Loucy (cell line): ENCODE results near the gene SKIC8.

Experiments
- H2AFZ ChIP-seq: fragments of 200-600 bp; sonication (generic); 2 replicates; pipeline ENCODE4 v1.6.0; 2016; ENCODE audit warnings: antibody characterized with exemption, mild to moderate bottlenecking, low read length, moderate library complexity
- H3F3A ChIP-seq: fragments of 200-600 bp; 2 replicates; pipeline ENCODE4 v1.6.0; 2016; ENCODE audit warnings: antibody characterized with exemption, low read depth, mild to moderate bottlenecking
- H3K27me3 ChIP-seq: fragments of 200-600 bp; sonication (generic); 2 replicates; pipeline ENCODE4 v1.6.1; 2014; ENCODE audit warnings: low read length, mild to moderate bottlenecking; ENCODE audit not compliant: insufficient read depth, poor library complexity, severe bottlenecking
- H3K36me3 ChIP-seq: fragments of 200-600 bp; sonication (generic); 2 replicates; pipeline ENCODE4 v1.6.1; 2016; ENCODE audit warnings: low read length; ENCODE audit not compliant: insufficient read depth
- H3K4me1 ChIP-seq: fragments of 200-600 bp; sonication (generic); 2 replicates; pipeline ENCODE4 v1.5.1; 2014; ENCODE audit warnings: low read length, mild to moderate bottlenecking; ENCODE audit not compliant: insufficient read depth, poor library complexity, severe bottlenecking
- H3K4me2 ChIP-seq: fragments of 200-600 bp; sonication (generic); 2 replicates; pipeline ENCODE4 v1.6.0; 2014; ENCODE audit warnings: antibody characterized with exemption, low read length, low read depth, mild to moderate bottlenecking; ENCODE audit not compliant: poor library complexity, severe bottlenecking
- H3K4me3 ChIP-seq: fragments of 200-600 bp; sonication (generic); 2 replicates; pipeline ENCODE4 v1.5.1; 2014; ENCODE audit warnings: low read length, mild to moderate bottlenecking, mixed read lengths; ENCODE audit not compliant: poor library complexity, severe bottlenecking
- H3K79me2 ChIP-seq: fragments of 200-600 bp; sonication (generic); 2 replicates; pipeline ENCODE4 v1.6.1; 2014; ENCODE audit warnings: low read length; ENCODE audit not compliant: insufficient read depth
- H3K9ac ChIP-seq: fragments of 200-600 bp; sonication (generic); 2 replicates; pipeline ENCODE4 v1.6.0; 2014; ENCODE audit warnings: mild to moderate bottlenecking, low read depth, low read length, moderate library complexity; ENCODE audit not compliant: poor library complexity, severe bottlenecking
- H3K9me2 ChIP-seq: fragments of 200-600 bp; sonication (generic); replicated peaks from 2 replicates; pipeline ENCODE4 v1.6.1; 2016; ENCODE audit warnings: low read depth, low read length, mixed read lengths
- H3K9me3 ChIP-seq: fragments of 200-600 bp; sonication (generic); 2 replicates; pipeline ENCODE4 v1.6.1; 2014; ENCODE audit warnings: mild to moderate bottlenecking, antibody characterized with exemption, low read length, low read depth; ENCODE audit not compliant: insufficient read depth
- H4K20me1 ChIP-seq: fragments of 200-600 bp; sonication (generic); 2 replicates; pipeline ENCODE4 v1.6.0; 2014; ENCODE audit warnings: antibody characterized with exemption, low read length, mild to moderate bottlenecking; ENCODE audit not compliant: insufficient read depth, poor library complexity, severe bottlenecking
- EZH2phosphoT487 ChIP-seq: fragments of 200-600 bp; IDR thresholded peaks from 2 replicates; pipeline ENCODE4 v1.6.1; 2018; ENCODE audit warnings: antibody characterized with exemption, mild to moderate bottlenecking, moderate library complexity, borderline replicate concordance
- TF ChIP-seq, protein P1 (sequence below): fragments of 200-600 bp; sonication (generic); conservative IDR thresholded peaks from 2 replicates; pipeline ENCODE4 v1.5.1; 2014; ENCODE audit warnings: mild to moderate bottlenecking, antibody characterized with exemption, low read length

Gene SKIC8

GRCh38 chr15:78261062-78261461 is 38.3 kb downstream of the SKIC8 start:
- H3K36me3 ChIP-seq: no peaks in the 10 kb centered on the region
- no peaks in the 10 kb centered on the region for H3K79me2 ChIP-seq
- H4K20me1 ChIP-seq: no peaks in the 10 kb centered on the region
- no peaks in the 10 kb centered on the region for H3F3A ChIP-seq
- no peak for TF ChIP-seq EZH2phosphoT487
- TF ChIP-seq, protein P1, sequence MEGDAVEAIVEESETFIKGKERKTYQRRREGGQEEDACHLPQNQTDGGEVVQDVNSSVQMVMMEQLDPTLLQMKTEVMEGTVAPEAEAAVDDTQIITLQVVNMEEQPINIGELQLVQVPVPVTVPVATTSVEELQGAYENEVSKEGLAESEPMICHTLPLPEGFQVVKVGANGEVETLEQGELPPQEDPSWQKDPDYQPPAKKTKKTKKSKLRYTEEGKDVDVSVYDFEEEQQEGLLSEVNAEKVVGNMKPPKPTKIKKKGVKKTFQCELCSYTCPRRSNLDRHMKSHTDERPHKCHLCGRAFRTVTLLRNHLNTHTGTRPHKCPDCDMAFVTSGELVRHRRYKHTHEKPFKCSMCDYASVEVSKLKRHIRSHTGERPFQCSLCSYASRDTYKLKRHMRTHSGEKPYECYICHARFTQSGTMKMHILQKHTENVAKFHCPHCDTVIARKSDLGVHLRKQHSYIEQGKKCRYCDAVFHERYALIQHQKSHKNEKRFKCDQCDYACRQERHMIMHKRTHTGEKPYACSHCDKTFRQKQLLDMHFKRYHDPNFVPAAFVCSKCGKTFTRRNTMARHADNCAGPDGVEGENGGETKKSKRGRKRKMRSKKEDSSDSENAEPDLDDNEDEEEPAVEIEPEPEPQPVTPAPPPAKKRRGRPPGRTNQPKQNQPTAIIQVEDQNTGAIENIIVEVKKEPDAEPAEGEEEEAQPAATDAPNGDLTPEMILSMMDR: no peak
- no peak overlapping the region for H3K4me3 ChIP-seq
- H3K9me3 ChIP-seq: no peaks in the 10 kb centered on the region
- H3K9ac ChIP-seq: no peak overlapping the region
- H3K9me2 ChIP-seq: no peaks in the 10 kb centered on the region
- no peaks in the 10 kb centered on the region for H3K27me3 ChIP-seq
- no peak overlapping the region for H2AFZ ChIP-seq
- no peaks in the 10 kb centered on the region for H3K4me1 ChIP-seq
- H3K4me2 ChIP-seq: no peak overlapping the region

- Histone ChIP-seq H3K4me3 (no peak overlapping the region), H3K36me3 (no peaks in the 10 kb centered on the region), H3F3A (no peaks in the 10 kb centered on the region), H3K4me1 (no peaks in the 10 kb centered on the region), H3K79me2 (no peaks in the 10 kb centered on the region), H3K9me3 (no peaks in the 10 kb centered on the region), H3K27me3 (no peaks in the 10 kb centered on the region), H2AFZ (peak overlapping the region; percentile 83), H3K9me2 (no peaks in the 10 kb centered on the region), H3K9ac (no peak overlapping the region), H3K4me2 (no peak overlapping the region), H4K20me1 (no peaks in the 10 kb centered on the region)
- TF ChIP-seq, protein P1: no peak
- no peak for TF ChIP-seq EZH2phosphoT487
Observed at GRCh38 chr15:78260489-78260888, 38.9 kb downstream of the SKIC8 start.

- H2AFZ ChIP-seq: peak overlapping the region; percentile 36; the same call in 1 of the 2 replicates
- H3K4me3 ChIP-seq: no peak overlapping the region
- no peaks in the 10 kb centered on the region for H3K79me2 ChIP-seq
- H3K4me1 ChIP-seq: no peaks in the 10 kb centered on the region
- H3F3A ChIP-seq: no peaks in the 10 kb centered on the region
- no peak overlapping the region for H3K9ac ChIP-seq
- no peak overlapping the region for H3K4me2 ChIP-seq
- H3K9me2 ChIP-seq: no peaks in the 10 kb centered on the region
- TF ChIP-seq EZH2phosphoT487: no peak
- TF ChIP-seq, protein P1: no peak
- H3K9me3 ChIP-seq: no peaks in the 10 kb centered on the region
- no peaks in the 10 kb centered on the region for H4K20me1 ChIP-seq
- H3K36me3 ChIP-seq: no peaks in the 10 kb centered on the region
- no peaks in the 10 kb centered on the region for H3K27me3 ChIP-seq
Observed at GRCh38 chr15:78259232-78259631, 40.2 kb downstream of the SKIC8 start.
